ENCODE results near the gene MND1. TPM values are rescaled to one million over a fixed set of nuclear protein-coding genes. Genes with fewer than 3 reads are reported as not detected.

Gene MND1
- total and polyA plus RNA-seq, 2 of the 8 experiments (the other 6 are each of a cell fraction or from before 2014, with no cell fraction given): 4.4 to 26.2 TPM

DNA sequence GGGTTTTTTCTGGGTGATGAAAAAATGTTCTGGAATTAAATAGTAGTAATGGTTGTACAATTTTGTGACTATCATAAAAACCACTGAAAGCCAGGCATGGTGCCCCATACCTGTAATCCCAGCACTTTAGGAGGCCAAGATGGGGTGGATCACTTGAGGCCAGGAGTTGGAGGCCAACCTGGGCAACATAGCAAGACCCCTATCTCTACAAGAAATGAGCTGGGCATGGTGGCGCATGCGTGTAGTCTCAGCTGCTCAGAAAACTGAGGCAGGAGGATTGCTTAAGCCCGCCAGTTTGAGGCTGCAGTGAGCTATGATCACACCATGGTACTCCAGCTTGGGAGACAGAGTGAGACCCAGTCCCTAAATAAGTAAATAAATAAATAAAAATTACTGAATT is 63.4 kb downstream of the MND1 start:
- H2BK5ac ChIP-seq (ENCODE audit: low read depth, low read length): no peak overlapping the region
- H3K23me2 ChIP-seq (ENCODE audit: low read depth, low read length): no peaks in the 10 kb centered on the region
- H3K9me3 ChIP-seq (ENCODE audit: insufficient read depth in 2 of 2, low read depth in 1 of 2, low read length in 1 of 2): peaks cover 0 to 3% of the 10 kb centered on the region in 2 experiments; a peak in 2 of 4 replicates
- H3K4me1 ChIP-seq (replicated peaks in 1 of 4; ENCODE audit: control insufficient read depth in 3 of 4, insufficient read depth in 4 of 4, low read length in 3 of 4): no peaks in the 10 kb centered on the region
- no peak for DNase-seq (ENCODE audit: low read depth in 1 of 2, low spot score in 2 of 2)
- no peak overlapping the region for H3K27ac ChIP-seq (ENCODE audit: low read depth, low read length)
- H2BK20ac ChIP-seq (ENCODE audit: low read length): no peak overlapping the region
- H4K8ac ChIP-seq (ENCODE audit: extremely low read depth, insufficient read depth, low read length): no peak overlapping the region
- 95% methylated on average over 3 of the region's 3 CpGs; no CpG with 5 or more reads in 1 of the 2 experiments for WGBS, 2 experiments (ENCODE audit: extremely low coverage in 1 of 2, insufficient coverage in 1 of 2, insufficient read length in 1 of 2, insufficient replicate concordance in 2 of 2, low coverage in 1 of 2, low lambda C conversion rate in 2 of 2, missing lambda C conversion rate in 1 of 2)
- H3K4me2 ChIP-seq (ENCODE audit: insufficient read depth in 1 of 2, low read depth in 2 of 2, low read length in 2 of 2): no peak overlapping the region
- H3K4me3 ChIP-seq (ENCODE audit: extremely low read depth in 1 of 4, insufficient read depth in 2 of 4, low read depth in 3 of 4, low read length in 4 of 4): no peak overlapping the region
- peaks cover 0 to 14% (median 6%) of the 10 kb centered on the region in 4 experiments; a peak in 3 of 8 replicates for H3K36me3 ChIP-seq (ENCODE audit: control insufficient read depth in 2 of 4, insufficient read depth in 4 of 4, low read length in 3 of 4)
- no peak for FAIRE-seq
- no peak overlapping the region for H2BK120ac ChIP-seq (replicated peaks; ENCODE audit: low read depth, low read length)
- H4K20me1 ChIP-seq (replicated peaks in 1 of 2; ENCODE audit: control insufficient read depth in 1 of 2, insufficient read depth in 2 of 2, low read length in 2 of 2): no peaks in the 10 kb centered on the region
- H3K27me3 ChIP-seq (replicated peaks in 1 of 4; ENCODE audit: control insufficient read depth in 3 of 4, extremely low read depth in 1 of 4, insufficient read depth in 3 of 4, low read length in 3 of 4): no peaks in the 10 kb centered on the region
- H2AK5ac ChIP-seq (ENCODE audit: low read depth, low read length): no peak overlapping the region
- no peak overlapping the region for H3K56ac ChIP-seq (replicated peaks; ENCODE audit: insufficient read length, low read depth, low read length)
- no peak overlapping the region for H4K91ac ChIP-seq (replicated peaks; ENCODE audit: insufficient read length, low read length)
- H3K79me2 ChIP-seq (ENCODE audit: control insufficient read depth in 1 of 2, insufficient read depth in 2 of 2, low read length in 2 of 2): no peaks in the 10 kb centered on the region
- no peak overlapping the region for H2BK15ac ChIP-seq (ENCODE audit: low read length)
- H3K4ac ChIP-seq (replicated peaks; ENCODE audit: insufficient read length, low read depth, low read length): no peak overlapping the region
- CTCF ChIA-PET (ENCODE audit: partially characterized antibody): interaction anchor here (1.7 kb wide), 1 partner anchor 14 kb away, joined by 4 read pairs; no protein-coding TSS in a partner anchor
- no peak overlapping the region for H3K9ac ChIP-seq (replicated peaks in 1 of 4; ENCODE audit: extremely low read depth in 1 of 4, low read depth in 3 of 4, low read length in 3 of 4)
- no peak overlapping the region for H3K18ac ChIP-seq (ENCODE audit: extremely low read depth, low read length)
- H2BK12ac ChIP-seq (ENCODE audit: low read depth, low read length): no peak overlapping the region
- H3K79me1 ChIP-seq (ENCODE audit: low read depth, low read length): no peaks in the 10 kb centered on the region
- H3K23ac ChIP-seq (ENCODE audit: insufficient read length): no peak overlapping the region
- POLR2A ChIA-PET (ENCODE audit: partially characterized antibody): interaction anchor here (0.6 kb wide), 1 partner anchor 68 kb away, joined by 3 read pairs; no protein-coding TSS in a partner anchor
- no peak overlapping the region for H3K14ac ChIP-seq (ENCODE audit: insufficient read length)
- H2AFZ ChIP-seq (ENCODE audit: low read length): no peak overlapping the region
- TF ChIP-seq GABPA (IDR thresholded peaks at IDR 0.05; ENCODE audit: borderline replicate concordance, insufficient read depth, low read length) (no peak), SRF (IDR thresholded peaks at IDR 0.05; ENCODE audit: low read depth, low read length) (no peak), TBP (IDR thresholded peaks at IDR 0.05; ENCODE audit: low read depth, low read length) (no peak), JUN (IDR thresholded peaks at IDR 0.05; ENCODE audit: low read depth, low read length) (no peak), TCF12 (IDR thresholded peaks at IDR 0.05; ENCODE audit: low read depth, low read length) (no peak), SP1 (IDR thresholded peaks at IDR 0.05; ENCODE audit: low read depth, low read length) (no peak), SIX5 (IDR thresholded peaks at IDR 0.05; ENCODE audit: low read depth, low read length) (no peak)
- TF ChIP-seq, protein P1, sequence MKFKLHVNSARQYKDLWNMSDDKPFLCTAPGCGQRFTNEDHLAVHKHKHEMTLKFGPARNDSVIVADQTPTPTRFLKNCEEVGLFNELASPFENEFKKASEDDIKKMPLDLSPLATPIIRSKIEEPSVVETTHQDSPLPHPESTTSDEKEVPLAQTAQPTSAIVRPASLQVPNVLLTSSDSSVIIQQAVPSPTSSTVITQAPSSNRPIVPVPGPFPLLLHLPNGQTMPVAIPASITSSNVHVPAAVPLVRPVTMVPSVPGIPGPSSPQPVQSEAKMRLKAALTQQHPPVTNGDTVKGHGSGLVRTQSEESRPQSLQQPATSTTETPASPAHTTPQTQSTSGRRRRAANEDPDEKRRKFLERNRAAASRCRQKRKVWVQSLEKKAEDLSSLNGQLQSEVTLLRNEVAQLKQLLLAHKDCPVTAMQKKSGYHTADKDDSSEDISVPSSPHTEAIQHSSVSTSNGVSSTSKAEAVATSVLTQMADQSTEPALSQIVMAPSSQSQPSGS (IDR thresholded peaks at IDR 0.05; ENCODE audit: low read length): no peak
- H4K5ac ChIP-seq (ENCODE audit: insufficient read length, low read depth, low read length): no peak overlapping the region

All from H1 (cell line).